Stromal cell of bone marrow (primary cell): ENCODE results near the gene MIDN.

Experiments used
- DNase-seq: peaks from one replicate; pipeline ENCODE4 v3.0.0-alpha.2; 2012; ENCODE audit warnings: low read depth

Gene MIDN

GRCh38 chr19:1283207-1283916, 35.0 kb downstream of the MIDN start:
- DNase-seq = no peak

- DNase-seq = no peak
Observed at GRCh38 chr19:1283917-1284292, 35.5 kb downstream of the MIDN start.

- no peak for DNase-seq
Observed at GRCh38 chr19:1284293-1284978, 36.1 kb downstream of the MIDN start.

- no peak for DNase-seq
Observed at GRCh38 chr19:1284979-1285736, 36.8 kb downstream of the MIDN start.

- no peak for DNase-seq
Observed at GRCh38 chr19:1285737-1286360, 37.5 kb downstream of the MIDN start, which contains the start of gene EFNA2. TSS of gene EFNA2 (plus strand) at chr19:1285873. CDS start at chr19:1286169, 296 bp downstream.

GRCh38 chr19:1286487-1287353, 38.3 kb downstream of the MIDN start:
- no peak for DNase-seq

- DNase-seq = no peak
Observed at GRCh38 chr19:1287354-1288225, 39.2 kb downstream of the MIDN start.

- no peak for DNase-seq
Observed at GRCh38 chr19:1288226-1288612, 39.8 kb downstream of the MIDN start.

- DNase-seq = no peak
Observed at GRCh38 chr19:1288833-1289685, 40.7 kb downstream of the MIDN start.

- no peak for DNase-seq
Observed at GRCh38 chr19:1289686-1290025, 41.3 kb downstream of the MIDN start.

GRCh38 chr19:1290196-1290702, 41.9 kb downstream of the MIDN start:
- no peak for DNase-seq

- no peak for DNase-seq
Observed at GRCh38 chr19:1290703-1291651, 42.6 kb downstream of the MIDN start.

- DNase-seq = no peak
Observed at GRCh38 chr19:1291761-1292418, 43.5 kb downstream of the MIDN start.

- DNase-seq = no peak
Observed at GRCh38 chr19:1292419-1293151, 44.2 kb downstream of the MIDN start.

- no peak for DNase-seq
Observed at GRCh38 chr19:1293782-1294604, 45.6 kb downstream of the MIDN start.

GRCh38 chr19:1294688-1295087, 46.3 kb downstream of the MIDN start:
- DNase-seq = no peak
